Measurements from ENCODE around the gene UHMK1.

UHMK1 gene

GRCh38 chr1:162537216-162537615 is 39.6 kb downstream of the UHMK1 start:
- H4K20me1 ChIP-seq (ENCODE audit: low read depth, low read length), result no peaks in the 10 kb centered on the region
- H3K4me2 ChIP-seq (ENCODE audit: low read depth, low read length, poor library complexity, severe bottlenecking), result no peak overlapping the region
- H3K79me2 ChIP-seq (ENCODE audit: insufficient read depth, low read length), result no peaks in the 10 kb centered on the region
- H3F3A ChIP-seq (ENCODE audit: insufficient read depth), result no peaks in the 10 kb centered on the region
- TF ChIP-seq EZH2phosphoT487 (conservative IDR thresholded peaks at IDR 0.05; ENCODE audit: low read length) (no peak), CTCF (IDR thresholded peaks at IDR 0.05; ENCODE audit: insufficient read depth, low read length, poor library complexity, severe bottlenecking) (no peak)
- H3K27me3 ChIP-seq (ENCODE audit: low read length), result no peaks in the 10 kb centered on the region
- no peaks in the 10 kb centered on the region for H3K9me3 ChIP-seq (ENCODE audit: insufficient read depth, low read length)
- no peak overlapping the region for H3K9ac ChIP-seq (ENCODE audit: low read length)
- no peak overlapping the region for H3K4me3 ChIP-seq (ENCODE audit: insufficient read depth, low read length, poor library complexity, severe bottlenecking)
- H2AFZ ChIP-seq (ENCODE audit: low read depth, low read length, severe bottlenecking), result no peak overlapping the region
- no peak overlapping the region for H3K27ac ChIP-seq (ENCODE audit: low read depth, low read length)
- H3K9me2 ChIP-seq (replicated peaks; ENCODE audit: insufficient read depth, low read length), result no peaks in the 10 kb centered on the region
- no peaks in the 10 kb centered on the region for H3K36me3 ChIP-seq (ENCODE audit: low read length)

- Histone ChIP-seq H3K27me3 (ENCODE audit: low read length) (no peaks in the 10 kb centered on the region), H4K20me1 (ENCODE audit: low read depth, low read length) (no peaks in the 10 kb centered on the region), H3K4me3 (ENCODE audit: insufficient read depth, low read length, poor library complexity, severe bottlenecking) (no peak overlapping the region), H3K9ac (ENCODE audit: low read length) (no peak overlapping the region), H3F3A (ENCODE audit: insufficient read depth) (no peaks in the 10 kb centered on the region), H3K79me2 (ENCODE audit: insufficient read depth, low read length) (no peaks in the 10 kb centered on the region), H3K9me3 (ENCODE audit: insufficient read depth, low read length) (0 out of 2 replicates have a peak, but pooled peaks cover 4% of the 10 kb centered on the region), H3K27ac (ENCODE audit: low read depth, low read length) (no peak overlapping the region), H3K36me3 (ENCODE audit: low read length) (no peaks in the 10 kb centered on the region), H3K4me2 (ENCODE audit: low read depth, low read length, poor library complexity, severe bottlenecking) (no peak overlapping the region), H2AFZ (ENCODE audit: low read depth, low read length, severe bottlenecking) (no peak overlapping the region), H3K9me2 (replicated peaks; ENCODE audit: insufficient read depth, low read length) (no peaks in the 10 kb centered on the region)
- TF ChIP-seq EZH2phosphoT487 (conservative IDR thresholded peaks at IDR 0.05; ENCODE audit: low read length) (no peak), CTCF (IDR thresholded peaks at IDR 0.05; ENCODE audit: insufficient read depth, low read length, poor library complexity, severe bottlenecking) (no peak)
These were observed 41.3 kb downstream of the UHMK1 start for GRCh38 chr1:162538815-162539431.

- H3K27me3 ChIP-seq (ENCODE audit: low read length), result no peaks in the 10 kb centered on the region
These were observed 44.1 kb downstream of the UHMK1 start for GRCh38 chr1:162541619-162542141.

More at GRCh38 chr1:162541619-162542141, 44.1 kb downstream of the UHMK1 start:
- Histone ChIP-seq H3K4me3 (ENCODE audit: insufficient read depth, low read length, poor library complexity, severe bottlenecking) (no peak overlapping the region), H3K9ac (ENCODE audit: low read length) (no peak overlapping the region), H2AFZ (ENCODE audit: low read depth, low read length, severe bottlenecking) (no peak overlapping the region), H3K4me2 (ENCODE audit: low read depth, low read length, poor library complexity, severe bottlenecking) (no peak overlapping the region), H3F3A (ENCODE audit: insufficient read depth) (no peaks in the 10 kb centered on the region), H3K79me2 (ENCODE audit: insufficient read depth, low read length) (no peaks in the 10 kb centered on the region), H3K9me2 (replicated peaks; ENCODE audit: insufficient read depth, low read length) (no peaks in the 10 kb centered on the region), H4K20me1 (ENCODE audit: low read depth, low read length) (no peaks in the 10 kb centered on the region), H3K9me3 (ENCODE audit: insufficient read depth, low read length) (0 out of 2 replicates have a peak, but pooled peaks cover 4% of the 10 kb centered on the region), H3K36me3 (ENCODE audit: low read length) (no peaks in the 10 kb centered on the region), H3K27ac (ENCODE audit: low read depth, low read length) (no peak overlapping the region)
- no peak for TF ChIP-seq EZH2phosphoT487 (conservative IDR thresholded peaks at IDR 0.05; ENCODE audit: low read length)
- no peak for TF ChIP-seq CTCF (IDR thresholded peaks at IDR 0.05; ENCODE audit: insufficient read depth, low read length, poor library complexity, severe bottlenecking)

All from SU-DHL-6 (cell line).